ENCODE data around the gene NRG2.
A peak's percentile ranks its signal among the peaks of the same experiment; 100 is the strongest.

Gene NRG2

GRCh38 chr5:139864716-139865483 lies 178.2 kb downstream of the NRG2 start:
- Histone ChIP-seq H4K20me1 (ENCODE audit: control insufficient read depth, insufficient read depth, low read depth, low read length) (no peaks in the 10 kb centered on the region), H3K79me2 (ENCODE audit: control insufficient read depth, low read length) (no peaks in the 10 kb centered on the region), H3K27me3 (ENCODE audit: control insufficient read depth, low read length) (peaks cover 30% of the 10 kb centered on the region), H3K27ac (ENCODE audit: low read depth, low read length) (no peak overlapping the region), H3K9me3 (ENCODE audit: control insufficient read depth, insufficient read depth, low read length) (no peaks in the 10 kb centered on the region), H3K9me2 (replicated peaks; ENCODE audit: control insufficient read depth, low read length) (no peaks in the 10 kb centered on the region), H3K36me3 (ENCODE audit: control insufficient read depth, low read length) (no peaks in the 10 kb centered on the region), H3K4me1 (ENCODE audit: control insufficient read depth, low read length) (peaks cover 6% of the 10 kb centered on the region), H3F3A (ENCODE audit: control insufficient read depth, insufficient read depth) (no peaks in the 10 kb centered on the region), H3K4me3 (ENCODE audit: low read length) (no peak overlapping the region), H3K4me2 (ENCODE audit: low read length) (no peak overlapping the region)
- TF ChIP-seq EZH2phosphoT487 (IDR thresholded peaks at IDR 0.05; ENCODE audit: borderline replicate concordance, low read length), result no peak
- TF ChIP-seq, protein P1, sequence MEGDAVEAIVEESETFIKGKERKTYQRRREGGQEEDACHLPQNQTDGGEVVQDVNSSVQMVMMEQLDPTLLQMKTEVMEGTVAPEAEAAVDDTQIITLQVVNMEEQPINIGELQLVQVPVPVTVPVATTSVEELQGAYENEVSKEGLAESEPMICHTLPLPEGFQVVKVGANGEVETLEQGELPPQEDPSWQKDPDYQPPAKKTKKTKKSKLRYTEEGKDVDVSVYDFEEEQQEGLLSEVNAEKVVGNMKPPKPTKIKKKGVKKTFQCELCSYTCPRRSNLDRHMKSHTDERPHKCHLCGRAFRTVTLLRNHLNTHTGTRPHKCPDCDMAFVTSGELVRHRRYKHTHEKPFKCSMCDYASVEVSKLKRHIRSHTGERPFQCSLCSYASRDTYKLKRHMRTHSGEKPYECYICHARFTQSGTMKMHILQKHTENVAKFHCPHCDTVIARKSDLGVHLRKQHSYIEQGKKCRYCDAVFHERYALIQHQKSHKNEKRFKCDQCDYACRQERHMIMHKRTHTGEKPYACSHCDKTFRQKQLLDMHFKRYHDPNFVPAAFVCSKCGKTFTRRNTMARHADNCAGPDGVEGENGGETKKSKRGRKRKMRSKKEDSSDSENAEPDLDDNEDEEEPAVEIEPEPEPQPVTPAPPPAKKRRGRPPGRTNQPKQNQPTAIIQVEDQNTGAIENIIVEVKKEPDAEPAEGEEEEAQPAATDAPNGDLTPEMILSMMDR (IDR thresholded peaks at IDR 0.05; ENCODE audit: low read depth, low read length, poor library complexity, severe bottlenecking), result no peak

DNA sequence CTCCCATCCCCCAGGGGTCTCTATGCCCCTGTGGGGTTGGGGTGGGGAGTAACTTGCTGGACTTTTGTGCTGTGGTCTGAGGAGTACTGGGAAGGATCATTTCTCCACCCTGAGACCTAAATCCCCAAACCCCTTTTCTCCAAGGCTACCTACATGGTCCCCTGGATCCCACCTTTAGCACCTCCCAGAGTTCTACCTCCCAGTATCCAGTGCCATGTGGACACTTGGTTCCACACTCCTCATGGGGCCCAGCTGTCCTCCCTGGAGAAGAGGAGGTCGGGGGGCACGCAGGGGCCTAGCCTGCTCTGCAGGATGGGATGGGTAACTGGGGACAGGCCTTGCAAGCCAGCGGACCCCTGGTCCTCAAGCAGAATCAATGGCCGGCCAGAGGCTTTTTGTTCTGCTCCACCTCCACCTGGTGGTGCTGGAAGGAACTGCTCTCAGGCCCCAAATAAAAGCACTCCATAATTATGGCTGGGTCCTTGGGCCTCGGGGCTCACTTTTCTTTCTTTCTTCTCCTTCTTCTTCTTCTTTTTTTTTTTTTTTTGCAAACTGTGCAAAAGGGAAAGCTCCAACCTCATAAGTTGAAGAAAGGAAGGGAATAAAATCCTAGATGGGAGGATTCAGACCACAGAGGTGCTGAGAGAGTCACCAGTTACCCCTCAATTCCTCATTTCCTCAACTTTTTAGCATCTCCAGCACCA lies 179.1 kb downstream of the NRG2 start:
- no peaks in the 10 kb centered on the region for H4K20me1 ChIP-seq (ENCODE audit: control insufficient read depth, insufficient read depth, low read depth, low read length)
- TF ChIP-seq, protein P1 (IDR thresholded peaks at IDR 0.05; ENCODE audit: low read depth, low read length, poor library complexity, severe bottlenecking), result peak; percentile 86
- TF ChIP-seq EZH2phosphoT487 (IDR thresholded peaks at IDR 0.05; ENCODE audit: borderline replicate concordance, low read length), result no peak
- no peaks in the 10 kb centered on the region for H3K36me3 ChIP-seq (ENCODE audit: control insufficient read depth, low read length)
- peaks cover 26% of the 10 kb centered on the region for H3K27me3 ChIP-seq (ENCODE audit: control insufficient read depth, low read length)
- no peaks in the 10 kb centered on the region for H3K9me3 ChIP-seq (ENCODE audit: control insufficient read depth, insufficient read depth, low read length)
- H3K4me2 ChIP-seq (ENCODE audit: low read length), result no peak overlapping the region
- H3K4me1 ChIP-seq (ENCODE audit: control insufficient read depth, low read length), result peaks cover 6% of the 10 kb centered on the region
- no peak overlapping the region for H3K27ac ChIP-seq (ENCODE audit: low read depth, low read length)
- no peaks in the 10 kb centered on the region for H3K79me2 ChIP-seq (ENCODE audit: control insufficient read depth, low read length)
- H3F3A ChIP-seq (ENCODE audit: control insufficient read depth, insufficient read depth), result no peaks in the 10 kb centered on the region
- H3K9me2 ChIP-seq (replicated peaks; ENCODE audit: control insufficient read depth, low read length), result no peaks in the 10 kb centered on the region
- no peak overlapping the region for H3K4me3 ChIP-seq (ENCODE audit: low read length)

DNA sequence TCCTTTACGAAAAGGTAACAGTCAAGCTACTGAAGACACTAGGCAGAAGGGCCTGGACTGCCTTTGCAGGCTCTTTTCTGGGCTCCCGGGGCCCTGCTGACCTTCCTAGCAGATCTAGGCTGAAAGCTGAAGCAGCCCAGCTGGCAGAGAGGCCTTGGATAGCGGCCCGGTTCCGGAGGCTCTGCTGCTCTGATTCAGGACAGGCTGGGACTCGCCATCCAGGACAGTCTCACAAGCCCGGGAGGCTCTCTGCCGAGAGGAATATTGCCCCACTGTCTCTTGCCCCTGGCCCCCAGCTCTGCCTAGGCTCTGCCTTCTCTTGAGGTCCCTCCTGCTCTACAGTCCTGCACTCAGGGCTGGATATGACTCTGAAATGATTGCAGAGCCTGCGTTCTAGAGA lies 179.7 kb downstream of the NRG2 start:
- no peaks in the 10 kb centered on the region for H3F3A ChIP-seq (ENCODE audit: control insufficient read depth, insufficient read depth)
- H3K27ac ChIP-seq (ENCODE audit: low read depth, low read length), result no peak overlapping the region
- no peak overlapping the region for H3K4me3 ChIP-seq (ENCODE audit: low read length)
- H3K27me3 ChIP-seq (ENCODE audit: control insufficient read depth, low read length), result peaks cover 29% of the 10 kb centered on the region
- no peak overlapping the region for H3K4me2 ChIP-seq (ENCODE audit: low read length)
- no peaks in the 10 kb centered on the region for H3K9me2 ChIP-seq (replicated peaks; ENCODE audit: control insufficient read depth, low read length)
- no peaks in the 10 kb centered on the region for H3K36me3 ChIP-seq (ENCODE audit: control insufficient read depth, low read length)
- H3K9me3 ChIP-seq (ENCODE audit: control insufficient read depth, insufficient read depth, low read length), result no peaks in the 10 kb centered on the region
- H4K20me1 ChIP-seq (ENCODE audit: control insufficient read depth, insufficient read depth, low read depth, low read length), result no peaks in the 10 kb centered on the region
- no peaks in the 10 kb centered on the region for H3K79me2 ChIP-seq (ENCODE audit: control insufficient read depth, low read length)
- peaks cover 6% of the 10 kb centered on the region for H3K4me1 ChIP-seq (ENCODE audit: control insufficient read depth, low read length)
- TF ChIP-seq, protein P1 (IDR thresholded peaks at IDR 0.05; ENCODE audit: low read depth, low read length, poor library complexity, severe bottlenecking), result no peak
- no peak for TF ChIP-seq EZH2phosphoT487 (IDR thresholded peaks at IDR 0.05; ENCODE audit: borderline replicate concordance, low read length)
